SIG-M5 (cell line): ENCODE results near the gene OXNAD1.

Experiments
- DNase-seq: peaks from one replicate; lab custom pipeline; 2025; lab: John Stamatoyannopoulos, UW

Gene OXNAD1

GRCh38 chr3:16329036-16329825 is 64.2 kb downstream of the OXNAD1 start:
- DNase-seq, result no peak

- DNase-seq, result no peak
Observed at GRCh38 chr3:16329826-16330129, 64.8 kb downstream of the OXNAD1 start.

- no peak for DNase-seq
Observed at GRCh38 chr3:16330351-16330750, 65.3 kb downstream of the OXNAD1 start.

GRCh38 chr3:16331319-16331883 is 66.4 kb downstream of the OXNAD1 start:
- DNase-seq, result no peak

GRCh38 chr3:16332904-16333426 is 68.0 kb downstream of the OXNAD1 start:
- no peak for DNase-seq

- DNase-seq, result no peak
Observed at GRCh38 chr3:16334909-16335308, 69.9 kb downstream of the OXNAD1 start.

- no peak for DNase-seq
Observed at GRCh38 chr3:16335333-16335732, 70.3 kb downstream of the OXNAD1 start.

GRCh38 chr3:16335772-16336645 is 71.0 kb downstream of the OXNAD1 start:
- DNase-seq, result no peak

- no peak for DNase-seq
Observed at GRCh38 chr3:16336825-16337224, 71.8 kb downstream of the OXNAD1 start.

GRCh38 chr3:16337856-16338540 is 73.0 kb downstream of the OXNAD1 start:
- no peak for DNase-seq

GRCh38 chr3:16338999-16339398 is 74.0 kb downstream of the OXNAD1 start:
- DNase-seq, result no peak

- DNase-seq, result no peak
Observed at GRCh38 chr3:16343101-16343500, 78.1 kb downstream of the OXNAD1 start.

GRCh38 chr3:16346413-16347081 is 81.5 kb downstream of the OXNAD1 start:
- DNase-seq, result no peak

- DNase-seq, result no peak
Observed at GRCh38 chr3:16347548-16347947, 82.5 kb downstream of the OXNAD1 start.

GRCh38 chr3:16349986-16350596 is 85.1 kb downstream of the OXNAD1 start:
- DNase-seq, result no peak

- DNase-seq, result no peak
Observed at GRCh38 chr3:16350597-16351318, 85.7 kb downstream of the OXNAD1 start.

GRCh38 chr3:16352428-16352827 is 87.4 kb downstream of the OXNAD1 start:
- DNase-seq, result no peak

- no peak for DNase-seq
Observed at GRCh38 chr3:16354291-16354690, 89.3 kb downstream of the OXNAD1 start.
